Left kidney (tissue), 2 donors: ENCODE measurements around the gene LAMTOR2. TPM values are rescaled to one million over a fixed set of nuclear protein-coding genes. Genes with fewer than 3 reads are reported as not detected.
A peak's percentile ranks its signal among the peaks of the same experiment; 100 is the strongest.
"Not testable (repeated sequence)": the region's sequence is repeated elsewhere in the genome, so short reads cannot be mapped to it uniquely, and the experiment has no call there.

ENCODE experiments used
- DNase-seq: peaks from one replicate; pipeline ENCODE4 v3.0.0-alpha.2; 2013
- polyA plus RNA-seq: library from polyadenylated mRNA; unstranded; fragments of 120-200 nt; gene quantifications from one replicate; pipeline ENCODE4 v1.2.1, GENCODE V29; 2013; ENCODE audit not compliant: insufficient read length

The LAMTOR2 gene
- polyA plus RNA-seq, 1 donor, result 45.9 TPM

GRCh38 chr1:156050376-156050775 lies 4.2 kb upstream of the LAMTOR2 start:
- no peak for DNase-seq

- no peak for DNase-seq
Measured at GRCh38 chr1:156051011-156051725, 3.4 kb upstream of the LAMTOR2 start.

- DNase-seq, result peak; percentile 68
Measured at GRCh38 chr1:156052862-156053767, 1.5 kb upstream of the LAMTOR2 start.

GRCh38 chr1:156053768-156054499 lies 648 bp upstream of the LAMTOR2 start, which contains the start of gene UBQLN4:
Gene UBQLN4, minus strand, starts transcription at chr1:156053798. Its CDS starts 97 bp downstream, at chr1:156053701.
- peak; percentile 83 for DNase-seq

- no peak for DNase-seq
Measured at GRCh38 chr1:156055281-156056048, 883 bp downstream of the LAMTOR2 start.

GRCh38 chr1:156056326-156056849 lies 1.8 kb downstream of the LAMTOR2 start:
- DNase-seq, result no peak

- DNase-seq, result no peak
Measured at GRCh38 chr1:156060937-156061636, 6.5 kb downstream of the LAMTOR2 start, which contains the start of gene RAB25. Gene RAB25, plus strand, starts transcription at chr1:156061160. Its CDS starts 241 bp downstream, at chr1:156061401.

GRCh38 chr1:156062189-156062588 lies 7.6 kb downstream of the LAMTOR2 start:
- no peak for DNase-seq

GRCh38 chr1:156063997-156064285 lies 9.4 kb downstream of the LAMTOR2 start:
- DNase-seq, result no peak

GRCh38 chr1:156064615-156065014 lies 10.0 kb downstream of the LAMTOR2 start:
- DNase-seq, result no peak

- no peak for DNase-seq
Measured at GRCh38 chr1:156065212-156065611, 10.6 kb downstream of the LAMTOR2 start.

GRCh38 chr1:156065871-156066270 lies 11.3 kb downstream of the LAMTOR2 start:
- DNase-seq, result no peak

- DNase-seq, result no peak
Measured at GRCh38 chr1:156067262-156067661, 12.7 kb downstream of the LAMTOR2 start.

GRCh38 chr1:156069490-156070455 lies 15.2 kb downstream of the LAMTOR2 start:
- no peak for DNase-seq

GRCh38 chr1:156070548-156070947 lies 16.0 kb downstream of the LAMTOR2 start:
- no peak for DNase-seq

GRCh38 chr1:156071332-156071816 lies 16.8 kb downstream of the LAMTOR2 start:
- not testable (repeated sequence) for DNase-seq

GRCh38 chr1:156072251-156072650 lies 17.7 kb downstream of the LAMTOR2 start:
- no peak for DNase-seq

GRCh38 chr1:156073110-156073687 lies 18.6 kb downstream of the LAMTOR2 start:
- DNase-seq, result no peak

- DNase-seq, result no peak
Measured at GRCh38 chr1:156073740-156074139, 19.2 kb downstream of the LAMTOR2 start.
